KG1 (cell line): ENCODE results near the gene PRCC.
A peak's percentile ranks its signal among the peaks of the same experiment; 100 is the strongest.

ENCODE experiments used
- DNase-seq: peaks from one replicate; lab custom pipeline; 2025; lab: John Stamatoyannopoulos, UW

PRCC gene

GRCh38 chr1:156797212-156797871, 30.0 kb downstream of the PRCC start:
- DNase-seq: peak; percentile 10

GRCh38 chr1:156801409-156802121, 34.2 kb downstream of the PRCC start:
- no peak for DNase-seq

- no peak for DNase-seq
Measured at GRCh38 chr1:156802421-156802935, 35.1 kb downstream of the PRCC start.

- no peak for DNase-seq
Measured at GRCh38 chr1:156803086-156803851, 35.9 kb downstream of the PRCC start.

GRCh38 chr1:156804026-156804425, 36.7 kb downstream of the PRCC start:
- no peak for DNase-seq

GRCh38 chr1:156804572-156805243, 37.4 kb downstream of the PRCC start:
- no peak for DNase-seq

- DNase-seq: no peak
Measured at GRCh38 chr1:156805766-156806511, 38.6 kb downstream of the PRCC start.

- no peak for DNase-seq
Measured at GRCh38 chr1:156806512-156807440, 39.4 kb downstream of the PRCC start.

GRCh38 chr1:156807627-156808026, 40.3 kb downstream of the PRCC start:
- no peak for DNase-seq

GRCh38 chr1:156808186-156809030, 41.1 kb downstream of the PRCC start:
- no peak for DNase-seq

- DNase-seq: no peak
Measured at GRCh38 chr1:156809281-156809680, 41.9 kb downstream of the PRCC start.

- DNase-seq: no peak
Measured at GRCh38 chr1:156809711-156810366, 42.5 kb downstream of the PRCC start.

GRCh38 chr1:156811168-156811567, 43.8 kb downstream of the PRCC start:
- DNase-seq: no peak

- DNase-seq: no peak
Measured at GRCh38 chr1:156812293-156812990, 45.1 kb downstream of the PRCC start.

- DNase-seq: no peak
Measured at GRCh38 chr1:156813298-156813697, 46.0 kb downstream of the PRCC start.

GRCh38 chr1:156813750-156814570, 46.6 kb downstream of the PRCC start:
- DNase-seq: no peak

GRCh38 chr1:156814571-156815260, 47.4 kb downstream of the PRCC start:
- no peak for DNase-seq
